WERI-Rb-1 (cell line): Measurements from ENCODE around the gene FBXO28.

ENCODE experiments used
- DNase-seq: peaks from one replicate; pipeline ENCODE4 v3.0.0-alpha.2; 2020
- H3K27ac ChIP-seq: fragments of 250-450 bp; sonication (Bioruptor Pico); 2 replicates; pipeline ENCODE4 v1.5.1; 2020; ENCODE audit warnings: mild to moderate bottlenecking, moderate library complexity
- H3K27me3 ChIP-seq: fragments of 250-450 bp; sonication (Bioruptor Pico); 2 replicates; pipeline ENCODE4 v1.5.1; 2021; ENCODE audit warnings: mild to moderate bottlenecking, low read depth, moderate library complexity; ENCODE audit not compliant: insufficient read depth, severe bottlenecking
- H3K36me3 ChIP-seq: fragments of 250-450 bp; sonication (Bioruptor Pico); 2 replicates; pipeline ENCODE4 v1.5.1; 2020; ENCODE audit warnings: mild to moderate bottlenecking, moderate library complexity
- H3K4me3 ChIP-seq: 2 replicates; pipeline ENCODE4 v1.5.1; 2011; ENCODE audit warnings: low read depth, mild to moderate bottlenecking, control low read depth, low read length
- H3K9me3 ChIP-seq: fragments of 250-450 bp; sonication (Bioruptor Pico); 2 replicates; pipeline ENCODE4 v1.5.1; 2021; ENCODE audit warnings: mild to moderate bottlenecking, moderate library complexity; ENCODE audit not compliant: severe bottlenecking
- TF ChIP-seq, protein P1 (sequence below): IDR thresholded peaks from 2 replicates; pipeline ENCODE4 v1.5.1; 2011; ENCODE audit warnings: low read depth, mild to moderate bottlenecking, control low read depth, inconsistent platforms, low read length

FBXO28 gene

DNA sequence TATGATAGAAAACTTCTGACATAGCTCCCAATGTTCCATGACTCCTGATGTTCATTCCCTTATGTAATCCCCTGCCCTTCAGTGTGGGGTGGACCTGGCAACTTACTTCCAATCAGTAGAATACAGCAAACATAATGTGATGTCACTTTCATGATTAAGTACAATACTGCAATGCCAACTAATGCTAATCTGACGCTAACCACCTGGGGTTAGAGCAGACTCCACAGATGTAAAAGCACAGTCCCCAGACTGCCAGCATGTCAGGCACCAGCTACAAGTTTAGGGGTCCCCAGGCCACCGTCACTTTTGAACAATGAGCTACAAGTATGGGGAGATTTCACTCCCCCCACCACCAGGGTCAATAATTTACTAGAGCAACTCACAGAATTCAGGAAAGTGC is 32.3 kb upstream of the FBXO28 start:
- TF ChIP-seq, protein P1, sequence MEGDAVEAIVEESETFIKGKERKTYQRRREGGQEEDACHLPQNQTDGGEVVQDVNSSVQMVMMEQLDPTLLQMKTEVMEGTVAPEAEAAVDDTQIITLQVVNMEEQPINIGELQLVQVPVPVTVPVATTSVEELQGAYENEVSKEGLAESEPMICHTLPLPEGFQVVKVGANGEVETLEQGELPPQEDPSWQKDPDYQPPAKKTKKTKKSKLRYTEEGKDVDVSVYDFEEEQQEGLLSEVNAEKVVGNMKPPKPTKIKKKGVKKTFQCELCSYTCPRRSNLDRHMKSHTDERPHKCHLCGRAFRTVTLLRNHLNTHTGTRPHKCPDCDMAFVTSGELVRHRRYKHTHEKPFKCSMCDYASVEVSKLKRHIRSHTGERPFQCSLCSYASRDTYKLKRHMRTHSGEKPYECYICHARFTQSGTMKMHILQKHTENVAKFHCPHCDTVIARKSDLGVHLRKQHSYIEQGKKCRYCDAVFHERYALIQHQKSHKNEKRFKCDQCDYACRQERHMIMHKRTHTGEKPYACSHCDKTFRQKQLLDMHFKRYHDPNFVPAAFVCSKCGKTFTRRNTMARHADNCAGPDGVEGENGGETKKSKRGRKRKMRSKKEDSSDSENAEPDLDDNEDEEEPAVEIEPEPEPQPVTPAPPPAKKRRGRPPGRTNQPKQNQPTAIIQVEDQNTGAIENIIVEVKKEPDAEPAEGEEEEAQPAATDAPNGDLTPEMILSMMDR: no peak
- Histone ChIP-seq H3K36me3 (no peaks in the 10 kb centered on the region), H3K9me3 (no peaks in the 10 kb centered on the region), H3K27ac (no peak overlapping the region), H3K27me3 (no peaks in the 10 kb centered on the region), H3K4me3 (no peak overlapping the region)
- DNase-seq: no peak

DNA sequence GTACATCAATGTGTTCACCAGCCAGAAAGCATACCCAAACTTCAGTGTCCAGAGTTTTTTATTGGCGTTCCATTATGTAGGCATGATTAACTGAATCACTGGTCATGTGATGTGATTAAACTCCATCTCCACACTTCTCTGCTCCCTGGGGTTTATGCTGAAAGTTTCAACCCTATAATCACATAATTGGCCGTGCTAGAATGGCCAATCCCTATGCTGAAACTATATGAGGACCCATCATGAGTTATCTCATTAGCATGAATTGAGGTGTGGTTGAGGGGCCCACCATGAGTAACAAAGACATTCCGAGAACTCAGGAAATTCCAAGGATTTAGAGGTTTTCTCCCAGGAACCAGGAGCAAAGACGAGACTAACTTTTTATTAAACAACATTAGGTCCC is 31.8 kb upstream of the FBXO28 start:
- no peaks in the 10 kb centered on the region for H3K27me3 ChIP-seq
- no peak for DNase-seq
- no peak overlapping the region for H3K27ac ChIP-seq
- H3K36me3 ChIP-seq: no peaks in the 10 kb centered on the region
- H3K4me3 ChIP-seq: no peak overlapping the region
- no peaks in the 10 kb centered on the region for H3K9me3 ChIP-seq
- TF ChIP-seq, protein P1: no peak

DNA sequence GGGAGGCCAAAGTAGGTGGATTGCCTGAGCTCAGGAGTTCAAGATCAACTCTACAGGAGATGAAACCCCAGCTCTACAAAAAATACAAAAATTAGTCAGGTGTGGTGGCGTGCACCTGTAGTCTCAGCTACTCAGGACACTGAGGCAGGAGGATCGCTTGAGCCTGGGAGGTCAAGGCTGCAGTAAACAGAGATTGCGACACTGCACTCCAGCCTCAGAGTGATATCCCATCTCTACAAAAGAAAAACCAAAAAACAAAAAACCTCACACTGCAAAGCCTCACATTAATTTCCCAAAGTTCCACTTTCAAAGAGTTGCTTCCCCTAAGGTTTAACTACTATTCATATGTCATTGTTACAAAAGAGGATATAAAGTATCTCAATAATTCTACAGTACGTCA is 29.0 kb upstream of the FBXO28 start:
- Histone ChIP-seq H3K27me3 (no peaks in the 10 kb centered on the region), H3K4me3 (no peak overlapping the region), H3K27ac (no peak overlapping the region), H3K9me3 (no peaks in the 10 kb centered on the region), H3K36me3 (no peaks in the 10 kb centered on the region)
- TF ChIP-seq, protein P1: no peak
- DNase-seq: no peak

DNA sequence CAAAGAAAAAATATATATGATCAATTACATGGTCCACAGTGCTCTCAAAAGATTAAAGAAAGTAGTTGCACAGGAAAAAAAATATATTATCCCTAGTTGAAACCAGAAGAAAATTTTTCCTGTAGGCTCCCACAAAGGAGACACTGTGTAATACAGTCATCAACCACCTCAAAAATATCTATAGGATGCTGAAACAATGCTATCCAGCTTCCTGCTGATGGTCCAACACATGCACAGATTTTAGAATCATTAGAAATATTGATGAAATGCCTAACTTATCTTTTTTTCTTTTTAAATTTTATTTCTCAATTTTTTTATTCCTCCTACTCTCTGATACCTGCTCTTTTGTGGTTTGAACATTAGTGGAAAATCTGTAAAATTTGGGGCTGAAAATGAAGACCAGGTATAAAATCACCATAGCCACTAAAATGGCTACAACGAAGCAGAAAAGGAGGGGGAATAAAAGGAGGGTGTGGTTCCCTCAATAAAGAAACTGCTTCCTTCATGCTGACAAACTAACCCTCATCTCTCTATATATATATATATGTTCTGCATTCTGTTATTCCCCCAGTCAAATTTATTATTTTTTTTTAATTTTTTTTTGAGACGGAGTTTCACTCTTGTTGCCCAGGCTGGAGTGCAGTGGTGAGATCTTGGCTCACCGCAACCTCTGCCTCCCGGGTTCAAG is 28.3 kb upstream of the FBXO28 start:
- TF ChIP-seq, protein P1: no peak

DNA sequence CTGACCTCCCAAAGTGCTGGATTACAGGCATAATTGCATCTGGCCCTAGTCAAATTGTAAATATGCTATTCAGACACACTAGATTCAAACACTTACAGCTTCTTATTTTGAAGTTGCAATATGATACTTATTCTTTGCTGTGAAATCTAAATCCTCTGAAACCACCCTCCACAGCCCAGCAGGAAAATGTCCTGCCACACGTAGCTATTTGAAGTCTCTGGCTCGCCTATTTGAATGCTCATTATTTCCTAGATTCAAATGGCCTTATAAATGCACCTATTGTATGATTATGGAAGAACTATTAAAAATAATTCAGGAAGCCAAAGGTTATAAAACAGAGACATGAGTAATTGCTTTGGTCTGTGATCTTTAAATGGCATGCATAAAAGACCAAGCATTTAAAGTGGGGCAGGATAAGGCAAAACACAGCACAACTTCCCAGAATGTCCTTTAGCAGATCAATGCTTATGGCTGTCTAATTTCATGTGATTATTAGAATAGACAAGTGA is 26.6 kb upstream of the FBXO28 start:
- H3K27me3 ChIP-seq: no peaks in the 10 kb centered on the region
- TF ChIP-seq, protein P1: no peak
- no peaks in the 10 kb centered on the region for H3K9me3 ChIP-seq
- H3K4me3 ChIP-seq: no peak overlapping the region
- no peaks in the 10 kb centered on the region for H3K36me3 ChIP-seq
- no peak for DNase-seq
- H3K27ac ChIP-seq: no peak overlapping the region

More for the DNA sequence above, 28.3 kb upstream of the FBXO28 start:
- H3K27ac ChIP-seq: no peak overlapping the region
- H3K36me3 ChIP-seq: no peaks in the 10 kb centered on the region
- H3K27me3 ChIP-seq: no peaks in the 10 kb centered on the region
- H3K9me3 ChIP-seq: no peaks in the 10 kb centered on the region
- DNase-seq: no peak
- no peak overlapping the region for H3K4me3 ChIP-seq

DNA sequence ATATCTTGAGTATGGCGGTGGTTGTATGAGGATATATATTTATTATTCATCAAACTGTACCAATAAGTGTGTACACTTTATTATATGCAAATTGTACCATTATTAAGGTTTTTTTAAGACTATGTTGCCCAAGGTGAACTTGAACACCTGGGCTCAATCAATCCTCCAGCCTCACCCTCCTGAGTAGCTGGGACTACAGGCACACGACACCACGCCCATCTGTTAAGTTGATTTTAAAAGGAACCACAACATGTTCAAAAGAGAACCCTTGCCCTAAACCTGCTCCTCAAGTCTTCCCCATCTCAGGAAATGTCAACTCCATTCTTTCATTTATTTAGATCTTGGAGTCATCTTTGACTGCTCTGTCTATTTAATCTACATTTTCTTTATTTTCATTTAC is 24.3 kb upstream of the FBXO28 start:
- no peak for DNase-seq
- H3K27ac ChIP-seq: no peak overlapping the region
- H3K9me3 ChIP-seq: no peaks in the 10 kb centered on the region
- H3K27me3 ChIP-seq: no peaks in the 10 kb centered on the region
- no peaks in the 10 kb centered on the region for H3K36me3 ChIP-seq
- TF ChIP-seq, protein P1: no peak
- no peak overlapping the region for H3K4me3 ChIP-seq
